Loucy (cell line): Measurements from ENCODE around the gene PIGZ.

Experiments
- CTCF ChIP-seq: fragments of 200-600 bp; sonication (generic); conservative IDR thresholded peaks from 2 replicates; pipeline ENCODE4 v1.5.1; 2014; ENCODE audit warnings: mild to moderate bottlenecking, antibody characterized with exemption, low read length
- EZH2phosphoT487 ChIP-seq: fragments of 200-600 bp; IDR thresholded peaks from 2 replicates; pipeline ENCODE4 v1.6.1; 2018; ENCODE audit warnings: antibody characterized with exemption, mild to moderate bottlenecking, moderate library complexity, borderline replicate concordance

GRCh38 chr3:196949750-196950149 is 18.9 kb downstream of the PIGZ start:
- TF ChIP-seq CTCF (no peak), EZH2phosphoT487 (no peak)
